Vagina (tissue), 2 donors: ENCODE data around the gene COL6A1.

Source experiments
- CTCF ChIP-seq, 3 experiments: fragments of 450-650 bp in 2 of 3; fragments of 200-600 bp in 1 of 3; sonication (generic) in 1 of 3; IDR thresholded peaks; one replicate each; pipeline ENCODE4 v1.5.1; 2017 to 2019; ENCODE audit warnings: antibody characterized with exemption in 3 of 3, mild to moderate bottlenecking in 2 of 3, moderate library complexity in 2 of 3
- POLR2A ChIP-seq, 2 donors: fragments of 450-650 bp; IDR thresholded peaks; one replicate each; pipeline ENCODE4 v1.6.1; 2017; ENCODE audit warnings: antibody characterized with exemption in 2 of 2, mild to moderate bottlenecking in 2 of 2, moderate library complexity in 2 of 2
- POLR2AphosphoS5 ChIP-seq, 2 donors: sonication (generic); formaldehyde crosslinking; IDR thresholded peaks; one replicate each; pipeline ENCODE4 v1.9.0; 2017; ENCODE audit warnings: antibody characterized with exemption in 2 of 2, mild to moderate bottlenecking in 2 of 2, low read depth in 1 of 2; ENCODE audit not compliant: insufficient read depth in 1 of 2

DNA sequence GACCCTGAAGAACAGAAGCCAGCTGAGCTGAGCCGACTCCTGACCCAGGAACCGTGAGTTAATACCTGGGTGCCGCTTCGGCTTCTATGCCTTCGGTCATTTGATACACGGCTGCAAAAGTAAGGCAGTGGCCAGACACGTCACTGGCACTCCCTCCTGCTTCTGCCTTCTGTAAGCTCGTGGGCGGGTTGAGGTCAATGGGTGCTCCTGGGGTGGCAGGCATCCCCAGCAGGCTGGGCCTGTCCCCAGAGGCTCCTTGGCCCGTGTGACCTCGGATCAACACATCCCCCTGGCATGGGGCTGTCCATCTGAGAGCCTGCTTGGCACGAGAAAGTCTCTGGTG, 35.7 kb upstream of the COL6A1 start:
- TF ChIP-seq CTCF (IDR thresholded peaks at IDR 0.05) (no peak), POLR2AphosphoS5 (IDR thresholded peaks at IDR 0.05; ENCODE audit: insufficient read depth in 1 of 2, low read depth in 1 of 2) (no peak), POLR2A (IDR thresholded peaks at IDR 0.05) (no peak)
